Measurements from ENCODE around the gene GATD1. TPM values are rescaled to one million over a fixed set of nuclear protein-coding genes. Genes with fewer than 3 reads are reported as not detected.
A peak's percentile ranks its signal among the peaks of the same experiment; 100 is the strongest.

GATD1 gene
- polyA plus RNA-seq, 2 donors = 23.1 to 49.2 TPM

DNA sequence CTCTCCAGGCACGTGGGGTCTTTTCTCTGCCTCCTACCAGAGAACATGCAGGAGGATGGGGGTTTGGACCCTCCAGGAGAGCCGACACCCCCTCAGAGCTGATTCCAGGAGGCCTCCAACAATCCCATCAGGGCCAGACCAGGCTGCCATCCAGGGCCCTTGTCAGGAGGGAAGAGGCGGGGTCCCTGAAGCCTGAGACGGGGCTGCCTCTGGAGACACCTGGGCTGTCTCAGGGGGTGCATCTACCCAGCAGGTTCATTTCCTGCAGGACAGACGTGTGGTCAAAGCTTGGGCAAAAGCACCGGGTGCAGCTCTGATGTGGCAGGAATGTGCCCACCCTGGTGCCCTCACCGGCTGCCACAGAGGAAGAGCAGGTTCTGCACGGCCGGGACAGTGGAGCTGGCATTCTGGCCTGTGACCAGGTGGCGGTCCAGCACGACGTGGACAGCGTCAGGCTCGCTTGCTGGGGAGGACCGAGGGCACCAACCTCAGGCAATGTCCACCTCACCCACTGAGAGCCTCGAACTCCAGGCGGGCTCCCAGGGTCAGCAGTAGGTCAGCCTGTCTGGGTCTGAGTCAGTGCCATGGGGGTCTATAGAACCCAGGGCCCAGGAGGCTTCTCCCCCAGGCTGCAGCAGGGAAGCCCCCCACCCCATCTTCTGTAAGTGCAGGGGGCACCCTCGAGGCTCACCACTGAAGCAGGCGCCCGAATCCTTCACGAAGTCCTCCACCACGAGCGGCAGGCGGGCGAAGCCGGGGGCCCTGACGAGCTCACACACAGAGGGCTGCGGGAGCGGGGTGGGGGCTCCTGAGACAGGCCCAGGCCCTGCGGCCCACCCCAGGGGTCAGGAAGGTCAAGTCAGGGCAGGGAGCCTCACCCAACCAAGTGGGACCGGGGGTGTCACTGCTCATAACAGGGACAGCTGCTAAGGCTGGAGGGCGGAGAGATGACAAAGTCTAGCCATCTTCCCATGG lies 6.4 kb downstream of the GATD1 start:
- Histone ChIP-seq H3K27me3 (ENCODE audit: control insufficient read depth in 1 of 2, insufficient read depth in 2 of 2, low read length in 2 of 2) (no peaks in the 10 kb centered on the region), H3K36me3 (ENCODE audit: control insufficient read depth in 2 of 2, insufficient read depth in 2 of 2, low read length in 1 of 2) (peaks cover 20 to 58% of the 10 kb centered on the region in 2 donors), H3K27ac (ENCODE audit: low read depth in 2 of 2, low read length in 1 of 2) (no peak overlapping the region), H3K4me3 (ENCODE audit: low read depth in 1 of 2, low read length in 2 of 2) (no peak overlapping the region), H3K9me3 (ENCODE audit: control insufficient read depth in 2 of 2, insufficient read depth in 1 of 2, low read depth in 1 of 2, low read length in 1 of 2) (no peaks in the 10 kb centered on the region), H3K4me1 (ENCODE audit: control insufficient read depth in 2 of 2, insufficient read depth in 2 of 2, low read length in 1 of 2) (peaks cover 10 to 12% of the 10 kb centered on the region in 2 donors)
- WGBS, 2 donors = 90 to 93% methylated on average over 31 to 32 of the region's 32 CpGs

DNA sequence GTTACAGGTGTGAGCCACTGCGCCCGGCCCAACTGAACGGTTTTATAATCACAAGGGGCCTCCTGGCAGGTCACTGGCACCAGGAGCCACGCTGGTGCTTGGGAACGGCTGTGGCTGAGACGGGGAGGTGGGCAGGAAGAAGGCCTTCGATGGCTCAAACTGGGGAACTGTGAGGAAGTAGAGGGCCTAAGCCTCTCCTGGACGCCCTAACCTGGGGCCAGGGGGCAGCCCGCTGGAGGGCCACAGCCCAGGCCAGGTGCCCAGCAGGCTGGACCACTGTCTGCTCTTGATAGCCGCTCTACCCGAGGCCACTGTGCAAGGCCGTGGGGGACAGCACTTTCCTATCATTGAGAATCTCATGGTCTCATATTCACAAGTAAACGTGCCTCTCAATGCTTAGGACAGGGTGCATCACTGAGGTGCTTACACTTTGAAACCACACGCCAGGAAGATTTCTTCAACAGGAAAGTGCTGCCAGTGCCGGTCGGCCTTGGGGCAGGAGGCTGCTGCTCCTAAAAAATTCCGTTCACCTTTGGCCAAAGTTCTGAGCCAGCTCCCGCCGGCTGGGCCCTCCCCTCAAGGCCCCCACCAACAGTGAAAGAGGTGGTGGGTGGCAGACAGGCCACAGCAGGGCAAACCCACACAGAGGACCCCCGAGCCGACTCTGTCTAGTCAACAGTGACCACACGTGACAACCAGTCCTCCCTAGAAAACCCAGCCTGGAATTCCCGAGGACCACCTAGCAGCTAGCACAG lies 7.2 kb downstream of the GATD1 start:
- H3K4me3 ChIP-seq (ENCODE audit: low read depth in 1 of 2, low read length in 2 of 2) = no peak overlapping the region
- WGBS, 2 donors = 88 to 90% methylated on average over 23 of the region's 23 CpGs
- H3K27ac ChIP-seq (ENCODE audit: low read depth in 2 of 2, low read length in 1 of 2) = no peak overlapping the region
- H3K36me3 ChIP-seq (ENCODE audit: control insufficient read depth in 2 of 2, insufficient read depth in 2 of 2, low read length in 1 of 2) = peaks cover 20 to 58% of the 10 kb centered on the region in 2 donors
- peaks cover 4 to 6% of the 10 kb centered on the region in 2 donors for H3K4me1 ChIP-seq (ENCODE audit: control insufficient read depth in 2 of 2, insufficient read depth in 2 of 2, low read length in 1 of 2)
- no peaks in the 10 kb centered on the region for H3K9me3 ChIP-seq (ENCODE audit: control insufficient read depth in 2 of 2, insufficient read depth in 1 of 2, low read depth in 1 of 2, low read length in 1 of 2)
- H3K27me3 ChIP-seq (ENCODE audit: control insufficient read depth in 1 of 2, insufficient read depth in 2 of 2, low read length in 2 of 2) = no peaks in the 10 kb centered on the region

DNA sequence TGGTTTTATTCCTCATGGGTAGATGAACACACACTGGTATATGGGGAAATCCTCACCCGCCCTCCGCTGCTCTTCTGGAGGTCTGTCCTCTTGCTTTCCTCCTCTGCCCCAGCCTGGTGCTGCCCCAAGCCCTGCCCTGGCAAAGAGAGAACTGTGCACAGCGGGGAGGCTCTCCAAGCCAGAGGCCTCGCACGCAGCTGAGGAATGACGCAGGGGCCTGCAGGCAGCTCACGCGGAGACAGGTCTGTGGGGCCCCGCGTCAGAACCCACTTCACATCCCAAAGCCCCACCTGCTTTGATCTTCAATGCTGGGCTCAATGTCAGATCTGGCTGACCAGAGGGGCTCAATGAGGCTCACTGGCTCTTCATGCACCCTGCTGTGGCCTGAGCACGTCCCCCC lies 10.0 kb downstream of the GATD1 start:
- peaks cover 0 to 14% of the 10 kb centered on the region in 2 donors for H3K4me1 ChIP-seq (ENCODE audit: control insufficient read depth in 2 of 2, insufficient read depth in 2 of 2, low read length in 1 of 2)
- no peaks in the 10 kb centered on the region for H3K27me3 ChIP-seq (ENCODE audit: control insufficient read depth in 1 of 2, insufficient read depth in 2 of 2, low read length in 2 of 2)
- H3K9me3 ChIP-seq (ENCODE audit: control insufficient read depth in 2 of 2, insufficient read depth in 1 of 2, low read depth in 1 of 2, low read length in 1 of 2) = no peaks in the 10 kb centered on the region
- no peak overlapping the region for H3K27ac ChIP-seq (ENCODE audit: low read depth in 2 of 2, low read length in 1 of 2)
- 93 to 94% methylated on average over 11 of the region's 11 CpGs for WGBS, 2 donors
- H3K36me3 ChIP-seq (ENCODE audit: control insufficient read depth in 2 of 2, insufficient read depth in 2 of 2, low read length in 1 of 2) = peaks cover 19 to 60% of the 10 kb centered on the region in 2 donors
- H3K4me3 ChIP-seq (ENCODE audit: low read depth in 1 of 2, low read length in 2 of 2) = no peak overlapping the region

DNA sequence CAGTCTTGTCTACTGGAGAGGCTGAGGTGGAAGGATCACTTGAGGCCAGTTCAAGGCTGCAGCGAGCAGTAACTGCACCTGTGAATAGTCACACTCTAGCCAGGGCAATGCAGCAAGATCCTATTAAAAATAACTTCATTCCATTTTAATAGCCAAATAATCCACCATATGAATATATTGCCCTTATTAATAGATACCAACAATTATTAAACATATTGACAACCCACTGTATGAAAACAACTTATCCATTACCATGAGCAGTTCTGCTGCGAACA lies 10.4 kb downstream of the GATD1 start:
- H3K4me1 ChIP-seq (ENCODE audit: control insufficient read depth in 2 of 2, insufficient read depth in 2 of 2, low read length in 1 of 2) = peaks cover 0 to 14% of the 10 kb centered on the region in 2 donors
- no peak overlapping the region for H3K27ac ChIP-seq (ENCODE audit: low read depth in 2 of 2, low read length in 1 of 2)
- peaks cover 21 to 58% of the 10 kb centered on the region in 2 donors for H3K36me3 ChIP-seq (ENCODE audit: control insufficient read depth in 2 of 2, insufficient read depth in 2 of 2, low read length in 1 of 2)
- no peaks in the 10 kb centered on the region for H3K9me3 ChIP-seq (ENCODE audit: control insufficient read depth in 2 of 2, insufficient read depth in 1 of 2, low read depth in 1 of 2, low read length in 1 of 2)
- no peaks in the 10 kb centered on the region for H3K27me3 ChIP-seq (ENCODE audit: control insufficient read depth in 1 of 2, insufficient read depth in 2 of 2, low read length in 2 of 2)
- no peak overlapping the region for H3K4me3 ChIP-seq (ENCODE audit: low read depth in 1 of 2, low read length in 2 of 2)
- 95 to 99% methylated on average over 2 of the region's 2 CpGs for WGBS, 2 donors

DNA sequence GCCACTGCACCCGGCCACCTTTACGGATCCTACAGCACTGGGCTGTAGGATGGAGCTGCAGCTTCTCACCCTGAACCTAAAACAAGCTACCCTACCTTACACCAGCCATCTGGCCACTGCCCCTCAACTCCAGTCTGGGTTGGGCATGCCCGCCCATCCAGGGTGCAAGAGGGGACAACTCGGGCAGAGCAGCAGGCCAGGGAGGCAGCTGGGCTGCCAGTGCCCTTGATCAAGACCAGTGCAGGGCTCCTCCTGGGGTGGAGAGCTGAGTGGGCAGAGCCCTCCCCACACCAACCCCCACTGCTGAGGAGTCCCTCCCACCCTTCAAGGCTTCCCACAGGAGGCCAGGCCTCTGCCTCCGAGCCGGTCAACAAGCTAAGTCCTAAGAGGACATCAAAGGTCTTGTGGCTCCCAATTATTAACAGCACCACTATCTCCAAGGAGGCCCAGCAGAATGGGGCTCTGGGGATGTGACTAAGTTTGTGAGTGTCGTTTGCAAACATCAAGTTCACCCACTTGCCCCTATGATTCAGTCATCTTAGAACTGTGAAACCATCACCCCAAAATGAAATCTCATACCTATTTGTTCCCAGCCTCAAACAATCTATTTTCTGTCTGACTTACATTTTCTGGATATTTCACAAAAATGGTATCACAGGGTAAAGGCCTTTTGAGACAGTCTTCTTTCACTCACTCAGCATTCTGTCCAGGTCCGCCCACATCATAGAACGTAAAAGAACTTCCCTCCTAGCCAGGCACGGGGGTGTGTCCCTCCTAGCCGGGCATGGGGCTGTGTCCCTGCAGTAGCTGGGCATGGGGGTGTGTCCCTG lies 11.0 kb downstream of the GATD1 start:
- H3K27me3 ChIP-seq (ENCODE audit: control insufficient read depth in 1 of 2, insufficient read depth in 2 of 2, low read length in 2 of 2) = no peaks in the 10 kb centered on the region
- H3K4me3 ChIP-seq (ENCODE audit: low read depth in 1 of 2, low read length in 2 of 2) = no peak overlapping the region
- no peaks in the 10 kb centered on the region for H3K9me3 ChIP-seq (ENCODE audit: control insufficient read depth in 2 of 2, insufficient read depth in 1 of 2, low read depth in 1 of 2, low read length in 1 of 2)
- H3K36me3 ChIP-seq (ENCODE audit: control insufficient read depth in 2 of 2, insufficient read depth in 2 of 2, low read length in 1 of 2) = peaks cover 21 to 56% of the 10 kb centered on the region in 2 donors
- 71 to 83% methylated on average over 11 of the region's 11 CpGs for WGBS, 2 donors
- H3K4me1 ChIP-seq (ENCODE audit: control insufficient read depth in 2 of 2, insufficient read depth in 2 of 2, low read length in 1 of 2) = peaks cover 0 to 14% of the 10 kb centered on the region in 2 donors
- H3K27ac ChIP-seq (ENCODE audit: low read depth in 2 of 2, low read length in 1 of 2) = peak overlapping the region in 1 of 2 donors; percentile 1

DNA sequence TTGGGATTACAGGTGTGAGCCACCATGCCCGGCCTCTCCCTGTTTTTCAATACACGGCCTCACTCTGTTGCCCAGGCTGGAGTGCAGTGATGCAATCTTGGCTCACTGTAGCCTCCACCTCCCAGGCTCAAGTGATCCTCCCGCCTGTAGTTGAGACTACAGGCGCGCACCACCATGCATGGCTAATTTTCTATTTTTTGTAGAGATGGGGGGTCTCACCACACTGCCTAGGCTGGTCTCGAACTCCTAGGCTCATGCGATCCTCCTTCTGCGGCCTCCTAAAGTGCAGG lies 11.5 kb downstream of the GATD1 start:
- H3K36me3 ChIP-seq (ENCODE audit: control insufficient read depth in 2 of 2, insufficient read depth in 2 of 2, low read length in 1 of 2) = peaks cover 16 to 52% of the 10 kb centered on the region in 2 donors
- H3K27me3 ChIP-seq (ENCODE audit: control insufficient read depth in 1 of 2, insufficient read depth in 2 of 2, low read length in 2 of 2) = no peaks in the 10 kb centered on the region
- no peaks in the 10 kb centered on the region for H3K9me3 ChIP-seq (ENCODE audit: control insufficient read depth in 2 of 2, insufficient read depth in 1 of 2, low read depth in 1 of 2, low read length in 1 of 2)
- peaks cover 0 to 14% of the 10 kb centered on the region in 2 donors for H3K4me1 ChIP-seq (ENCODE audit: control insufficient read depth in 2 of 2, insufficient read depth in 2 of 2, low read length in 1 of 2)
- H3K27ac ChIP-seq (ENCODE audit: low read depth in 2 of 2, low read length in 1 of 2) = no peak overlapping the region
- 92 to 94% methylated on average over 8 of the region's 8 CpGs for WGBS, 2 donors
- no peak overlapping the region for H3K4me3 ChIP-seq (ENCODE audit: low read depth in 1 of 2, low read length in 2 of 2)

DNA sequence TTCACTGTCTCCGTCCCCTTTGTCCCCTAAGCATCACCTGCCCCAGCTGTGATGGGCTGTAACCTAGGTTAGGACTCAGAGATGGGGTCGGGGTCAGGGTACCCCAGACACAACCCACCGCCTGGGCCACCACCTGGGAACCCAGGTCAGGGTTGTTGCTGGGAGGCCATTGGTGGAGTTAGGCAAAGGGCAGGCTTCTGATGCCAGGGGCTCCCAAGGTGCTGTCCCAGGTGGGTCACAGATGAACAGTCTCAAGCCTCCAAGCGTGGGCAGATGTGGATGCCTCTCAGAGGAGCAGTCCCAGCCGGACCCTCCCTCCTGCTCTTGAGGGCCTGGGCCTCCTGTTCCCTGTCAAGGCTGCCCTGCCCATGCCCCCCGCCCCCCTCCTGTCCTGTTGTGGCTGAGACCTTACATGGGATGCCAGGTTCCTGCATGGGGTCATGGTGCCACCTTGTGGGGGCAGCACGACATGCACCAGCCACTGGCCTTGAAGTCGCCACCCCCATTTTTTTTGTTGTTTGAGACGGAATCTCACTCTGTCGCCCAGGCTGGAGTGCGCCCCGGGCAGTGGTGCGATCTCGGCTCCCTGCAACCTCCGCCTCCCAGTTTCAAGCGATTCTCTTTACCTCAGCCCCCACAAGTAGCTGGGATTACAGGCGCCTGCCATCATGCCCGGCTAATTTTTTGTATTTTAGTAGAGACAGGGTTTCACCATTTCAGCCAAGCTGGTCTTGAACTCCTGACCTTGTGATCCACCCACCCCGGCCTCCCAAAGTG lies 12.1 kb downstream of the GATD1 start:
- Histone ChIP-seq H3K27me3 (ENCODE audit: control insufficient read depth in 1 of 2, insufficient read depth in 2 of 2, low read length in 2 of 2) (no peaks in the 10 kb centered on the region), H3K9me3 (ENCODE audit: control insufficient read depth in 2 of 2, insufficient read depth in 1 of 2, low read depth in 1 of 2, low read length in 1 of 2) (no peaks in the 10 kb centered on the region), H3K36me3 (ENCODE audit: control insufficient read depth in 2 of 2, insufficient read depth in 2 of 2, low read length in 1 of 2) (peaks cover 12 to 48% of the 10 kb centered on the region in 2 donors), H3K4me1 (ENCODE audit: control insufficient read depth in 2 of 2, insufficient read depth in 2 of 2, low read length in 1 of 2) (peaks cover 0 to 14% of the 10 kb centered on the region in 2 donors), H3K4me3 (ENCODE audit: low read depth in 1 of 2, low read length in 2 of 2) (no peak overlapping the region), H3K27ac (ENCODE audit: low read depth in 2 of 2, low read length in 1 of 2) (peak overlapping the region in 1 of 2 donors; percentile 57)
- WGBS, 2 donors = 68 to 69% methylated on average over 19 of the region's 19 CpGs

DNA sequence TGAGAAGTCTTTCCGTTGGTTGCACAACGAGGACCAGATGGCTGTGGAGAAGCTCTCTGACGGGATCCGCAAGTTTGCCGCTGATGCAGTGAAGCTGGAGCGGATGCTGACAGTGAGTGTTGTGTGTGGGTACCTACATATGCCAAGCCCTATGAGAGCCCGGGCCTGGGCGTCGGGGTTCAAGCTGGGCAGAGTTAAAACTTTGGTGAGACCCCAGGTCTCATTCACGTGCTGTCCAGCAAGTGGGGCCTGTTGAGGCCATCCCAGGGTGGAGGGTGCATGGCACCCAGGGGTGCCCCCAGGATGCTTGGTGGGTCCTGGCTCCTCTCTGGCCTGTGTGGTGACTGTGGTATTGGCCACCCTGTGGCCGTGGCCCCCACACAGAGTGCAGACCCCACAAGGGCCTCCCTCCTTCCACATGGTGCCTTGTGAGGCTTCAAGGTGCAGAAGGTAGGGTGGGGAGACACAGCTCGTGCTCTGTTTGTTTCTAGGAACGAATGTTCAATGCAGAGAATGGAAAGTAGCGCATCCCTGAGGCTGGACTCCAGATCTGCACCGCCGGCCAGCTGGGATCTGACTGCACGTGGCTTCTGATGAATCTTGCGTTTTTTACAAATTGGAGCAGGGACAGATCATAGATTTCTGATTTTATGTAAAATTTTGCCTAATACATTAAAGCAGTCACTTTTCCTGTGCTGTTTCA lies 12.8 kb downstream of the GATD1 start:
- Histone ChIP-seq H3K4me1 (ENCODE audit: control insufficient read depth in 2 of 2, insufficient read depth in 2 of 2, low read length in 1 of 2) (peaks cover 0 to 14% of the 10 kb centered on the region in 2 donors), H3K4me3 (ENCODE audit: low read depth in 1 of 2, low read length in 2 of 2) (no peak overlapping the region), H3K27me3 (ENCODE audit: control insufficient read depth in 1 of 2, insufficient read depth in 2 of 2, low read length in 2 of 2) (no peaks in the 10 kb centered on the region), H3K27ac (ENCODE audit: low read depth in 2 of 2, low read length in 1 of 2) (peak overlapping the region; percentile 91 to 96), H3K36me3 (ENCODE audit: control insufficient read depth in 2 of 2, insufficient read depth in 2 of 2, low read length in 1 of 2) (peaks cover 14 to 48% of the 10 kb centered on the region in 2 donors), H3K9me3 (ENCODE audit: control insufficient read depth in 2 of 2, insufficient read depth in 1 of 2, low read depth in 1 of 2, low read length in 1 of 2) (no peaks in the 10 kb centered on the region)
- WGBS, 2 donors = 81 to 84% methylated on average over 18 of the region's 18 CpGs
